ENCODE results near the gene TASOR2. TPM values are rescaled to one million over a fixed set of nuclear protein-coding genes. Genes with fewer than 3 reads are reported as not detected.

Gene TASOR2
- total and polyA plus RNA-seq, 2 donors (not counting 3 experiments of a cell fraction or from before 2014, with no cell fraction given): 13.6 to 49.9 TPM

DNA sequence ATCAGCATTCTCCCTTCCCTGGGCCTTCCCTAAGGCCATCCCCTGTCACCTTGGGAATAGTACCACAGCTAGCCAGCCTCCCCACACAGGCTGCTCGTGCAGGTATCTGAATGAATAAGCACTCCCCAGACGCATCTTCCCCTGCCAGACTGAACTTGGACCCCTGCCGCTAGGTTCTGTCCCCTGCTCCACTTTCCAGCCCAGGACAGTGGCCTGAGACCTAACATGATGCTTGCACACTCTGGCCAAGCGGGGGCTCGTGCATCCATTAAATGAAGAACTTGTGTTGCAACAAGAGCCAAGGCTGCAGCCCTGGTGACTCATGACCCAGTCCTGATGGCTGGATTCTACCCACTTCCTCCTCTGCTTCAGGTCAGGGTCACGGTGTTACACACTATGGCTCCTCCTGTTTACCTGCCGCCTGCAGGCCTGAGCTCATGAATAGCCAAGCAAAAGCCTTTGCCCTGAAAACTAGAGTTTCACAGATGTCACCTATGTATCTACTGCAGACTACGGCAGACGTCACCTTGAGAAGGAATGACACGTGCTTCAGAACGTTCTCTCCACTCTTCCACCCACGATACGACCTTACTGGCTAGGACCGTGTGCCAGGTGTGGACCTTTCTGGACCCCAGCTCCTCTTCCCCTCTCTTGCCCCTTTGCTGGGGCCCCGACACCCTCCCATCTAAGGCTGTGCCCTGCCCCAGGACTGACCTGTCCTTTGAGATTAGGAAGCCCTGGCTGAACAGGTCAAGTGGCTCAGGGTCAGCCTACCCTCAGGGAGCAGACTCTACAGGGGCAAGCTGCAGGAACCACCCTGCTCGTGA, 24.7 kb upstream of the TASOR2 start:
- FAIRE-seq: no peak
- Histone ChIP-seq H3K9me3 (replicated peaks; ENCODE audit: control insufficient read depth, insufficient read depth, low read length) (no peaks in the 10 kb centered on the region), H3K4me1 (ENCODE audit: control insufficient read depth, extremely low read depth, insufficient read depth, low read length) (no peaks in the 10 kb centered on the region), H3K9me1 (replicated peaks; ENCODE audit: control insufficient read depth, extremely low read depth, insufficient read depth, low read length) (no peaks in the 10 kb centered on the region), H3K27me3 (ENCODE audit: control insufficient read depth in 2 of 2, insufficient read depth in 2 of 2, low read length in 2 of 2) (no peaks in the 10 kb centered on the region), H3K9ac (replicated peaks; ENCODE audit: extremely low read depth, insufficient read depth, low read length) (no peak overlapping the region), H3K36me3 (ENCODE audit: control insufficient read depth in 2 of 2, extremely low read depth in 1 of 2, insufficient read depth in 2 of 2, low read length in 2 of 2) (no peaks in the 10 kb centered on the region), H3K4me2 (ENCODE audit: insufficient read depth, low read length) (no peak overlapping the region), H3K4me3 (replicated peaks in 1 of 3; ENCODE audit: insufficient read depth in 1 of 3, low read depth in 1 of 3, low read length in 3 of 3) (no peak overlapping the region), H3K27ac (ENCODE audit: insufficient read depth, low read depth, low read length) (no peak overlapping the region), H3K79me2 (ENCODE audit: control insufficient read depth, insufficient read depth, low read length) (no peaks in the 10 kb centered on the region), H4K20me1 (replicated peaks; ENCODE audit: control insufficient read depth, extremely low read depth, insufficient read depth, low read length) (no peaks in the 10 kb centered on the region), H2AFZ (ENCODE audit: low read depth, low read length) (no peak overlapping the region)
- dilution Hi-C loops (cut with MboI; ENCODE audit: extremely low pct_ligation_motif_present, low sequenced_read_pairs) (no loop called here), intact Hi-C loops (cut with micrococcal nuclease) (no loop called here)
- ChIA-PET POLR2A (no interaction called here), CTCF (no interaction called here)
- DNase-seq (ENCODE audit: low read depth, low spot score): no peak
- no TSS peak for BruUV-seq (replicated peaks)
- peak; percentile 14 for TF ChIP-seq FOS (IDR thresholded peaks at IDR 0.05; ENCODE audit: borderline replicate concordance, insufficient read depth, low read length)
- TF ChIP-seq JUN (IDR thresholded peaks at IDR 0.05; ENCODE audit: borderline replicate concordance, insufficient read depth, insufficient read length, low read depth): no peak

DNA sequence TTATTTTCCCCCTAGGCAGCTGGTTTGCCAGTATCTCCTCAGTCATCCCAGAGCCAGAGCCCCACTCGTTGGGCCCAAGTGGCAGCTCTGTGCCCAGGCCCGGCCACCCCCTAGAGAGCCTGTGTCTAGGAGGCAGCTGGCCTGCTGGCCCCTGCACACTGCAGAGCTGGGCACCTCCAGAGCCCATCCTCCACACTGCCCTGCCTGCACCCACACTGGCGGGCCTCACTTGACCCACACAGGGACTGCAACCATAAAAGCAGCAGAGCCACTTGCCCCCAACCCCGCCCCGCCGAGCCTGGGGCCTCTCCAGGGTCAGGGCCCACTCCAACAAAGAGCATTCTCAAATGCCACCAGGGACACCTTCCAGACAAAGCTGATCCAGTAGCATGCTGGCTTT, 23.6 kb upstream of the TASOR2 start:
- H3K9me1 ChIP-seq (replicated peaks; ENCODE audit: control insufficient read depth, extremely low read depth, insufficient read depth, low read length): no peaks in the 10 kb centered on the region
- DNase-seq (ENCODE audit: low read depth, low spot score) (no peak), FAIRE-seq (no peak)
- H3K9me3 ChIP-seq (replicated peaks; ENCODE audit: control insufficient read depth, insufficient read depth, low read length): no peaks in the 10 kb centered on the region
- ChIA-PET POLR2A (no interaction called here), CTCF (no interaction called here)
- dilution Hi-C loops (cut with MboI; ENCODE audit: extremely low pct_ligation_motif_present, low sequenced_read_pairs) (no loop called here), intact Hi-C loops (cut with micrococcal nuclease) (no loop called here)
- no peak for TF ChIP-seq POLR2A (IDR thresholded peaks at IDR 0.05; ENCODE audit: low read depth, low read length)
- TF ChIP-seq FOS (IDR thresholded peaks at IDR 0.05; ENCODE audit: borderline replicate concordance, insufficient read depth, low read length): no peak
- no peak for TF ChIP-seq JUN (IDR thresholded peaks at IDR 0.05; ENCODE audit: borderline replicate concordance, insufficient read depth, insufficient read length, low read depth)
- no peak for TF ChIP-seq MYC (IDR thresholded peaks at IDR 0.05; ENCODE audit: low read depth, low read length)
- TF ChIP-seq, protein P1, sequence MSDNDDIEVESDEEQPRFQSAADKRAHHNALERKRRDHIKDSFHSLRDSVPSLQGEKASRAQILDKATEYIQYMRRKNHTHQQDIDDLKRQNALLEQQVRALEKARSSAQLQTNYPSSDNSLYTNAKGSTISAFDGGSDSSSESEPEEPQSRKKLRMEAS (IDR thresholded peaks at IDR 0.05; ENCODE audit: insufficient read depth, insufficient read length): no peak
- H3K4me3 ChIP-seq (replicated peaks in 1 of 3; ENCODE audit: insufficient read depth in 1 of 3, low read depth in 1 of 3, low read length in 3 of 3): no peak overlapping the region
- no TSS peak for BruUV-seq (replicated peaks)
- H2AFZ ChIP-seq (ENCODE audit: low read depth, low read length): no peak overlapping the region
- no peaks in the 10 kb centered on the region for H3K27me3 ChIP-seq (ENCODE audit: control insufficient read depth in 2 of 2, insufficient read depth in 2 of 2, low read length in 2 of 2)
- H3K9ac ChIP-seq (replicated peaks; ENCODE audit: extremely low read depth, insufficient read depth, low read length): no peak overlapping the region
- H3K4me2 ChIP-seq (ENCODE audit: insufficient read depth, low read length): no peak overlapping the region
- H3K27ac ChIP-seq (ENCODE audit: insufficient read depth, low read depth, low read length): no peak overlapping the region
- no peaks in the 10 kb centered on the region for H3K36me3 ChIP-seq (ENCODE audit: control insufficient read depth in 2 of 2, extremely low read depth in 1 of 2, insufficient read depth in 2 of 2, low read length in 2 of 2)
- peaks cover 6% of the 10 kb centered on the region for H3K4me1 ChIP-seq (ENCODE audit: control insufficient read depth, extremely low read depth, insufficient read depth, low read length)
- H4K20me1 ChIP-seq (replicated peaks; ENCODE audit: control insufficient read depth, extremely low read depth, insufficient read depth, low read length): no peaks in the 10 kb centered on the region
- no peaks in the 10 kb centered on the region for H3K79me2 ChIP-seq (ENCODE audit: control insufficient read depth, insufficient read depth, low read length)
